K562 (cell line): ENCODE data around the gene PTPN13. TPM values are rescaled to one million over a fixed set of nuclear protein-coding genes. Genes with fewer than 3 reads are reported as not detected.

Experiments
- CEBPZ ChIP-seq: fragments of 150-350 bp; IDR thresholded peaks from 2 replicates; pipeline ENCODE4 v1.6.1; 2014; ENCODE audit warnings: low read depth, mild to moderate bottlenecking, low read length, borderline replicate concordance
- CREB1 ChIP-seq, 2 experiments: sonication (generic) in 1 of 2; formaldehyde crosslinking in 1 of 2; IDR thresholded peaks; 2 replicates each; pipeline versions ENCODE4 v1.6.1 to v1.8.0; 2012 to 2022; ENCODE audit warnings: inconsistent platforms in 1 of 2, mild to moderate bottlenecking in 1 of 2, missing genetic modification reagents in 1 of 2, moderate library complexity in 1 of 2
- HEY1 ChIP-seq: fragments of 250-450 bp; sonication (Bioruptor Pico); IDR thresholded peaks from 2 replicates; pipeline ENCODE4 v1.5.0; 2020; ENCODE audit warnings: mild to moderate bottlenecking, moderate library complexity, borderline replicate concordance
- HMGXB4 ChIP-seq: sonication (generic); formaldehyde crosslinking; IDR thresholded peaks from 2 replicates; pipeline ENCODE4 v1.8.1; 2023; ENCODE audit warnings: mild to moderate bottlenecking, missing genetic modification reagents
- PATZ1 ChIP-seq: fragments of 250-450 bp; sonication (Bioruptor Pico); IDR thresholded peaks from 2 replicates; pipeline ENCODE4 v1.5.0; 2020; ENCODE audit warnings: mild to moderate bottlenecking, borderline replicate concordance
- PTRF ChIP-seq: fragments of 450-650 bp; IDR thresholded peaks from 2 replicates; pipeline ENCODE4 v1.6.1; 2016; ENCODE audit warnings: mild to moderate bottlenecking, missing genetic modification characterization, missing compliant biosample characterization
- WHSC1 ChIP-seq: IDR thresholded peaks from one replicate; pipeline ENCODE4 v1.6.1; 2012; ENCODE audit warnings: low read length, control low read depth, inconsistent platforms
- ZNF77 ChIP-seq: fragments of 250-450 bp; sonication (Bioruptor Pico); IDR thresholded peaks from 2 replicates; pipeline ENCODE4 v1.5.0; 2020
- polyA plus RNA-seq, 8 experiments: library from polyadenylated mRNA; depleted of rRNA in 4 of 8; stranded (reverse) in 5 of 8; unstranded in 3 of 8; fragments of >200 nt; fragmentation: Nextera tagmentation in 2 of 8; fragmentation: Illumina TruSeq in 1 of 8; extraction: Ambion mirVana in 2 of 8; extraction: Trizol in 1 of 8; gene quantifications; 2 replicates each; pipeline versions ENCODE4 v1.2.1 to v1.2.3, GENCODE V29; 2011 to 2014; ENCODE audit warnings: inconsistent platforms in 1 of 8, missing spikeins in 1 of 8
- total RNA-seq, 7 experiments: library from RNA; depleted of rRNA in 6 of 7; stranded (reverse); fragments of >200 nt in 6 of 7; fragmentation: Illumina TruSeq in 2 of 7; extraction: Trizol in 2 of 7; gene quantifications; 2 replicates each; pipeline versions ENCODE4 v1.2.1 to v1.2.3, GENCODE V29; 2011 to 2021; ENCODE audit warnings: low replicate concordance in 1 of 7
- TF ChIP-seq, protein P1 (sequence below): fragments of 250-450 bp; sonication (Bioruptor Pico); IDR thresholded peaks from 2 replicates; pipeline ENCODE4 v1.5.0; 2021

The PTPN13 gene
- total and polyA plus RNA-seq, 9 of the 15 experiments (the other 6 are each of a cell fraction or from before 2014, with no cell fraction given): 0.33 TPM; not detected in 8

DNA sequence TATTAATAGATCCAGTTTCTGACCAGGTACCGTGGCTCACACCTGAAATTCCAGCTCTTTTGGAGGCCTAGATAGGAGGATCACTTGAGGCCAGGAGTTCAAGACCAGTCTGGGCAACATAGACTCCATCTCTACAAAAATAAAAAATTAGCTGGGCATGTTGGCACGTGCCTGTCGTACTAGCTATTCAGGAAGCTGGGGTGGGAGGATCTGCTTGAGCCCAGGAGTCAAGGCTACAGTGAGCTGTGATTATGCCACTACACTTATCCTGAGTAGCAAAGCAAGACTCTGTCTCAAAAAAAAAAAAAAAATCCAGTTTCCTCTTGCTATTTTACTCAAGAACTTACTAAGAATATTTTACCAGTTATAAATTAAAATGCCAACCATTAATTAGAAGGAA lies 163.4 kb downstream of the PTPN13 start (continued):
- no peak for TF ChIP-seq CEBPZ
- TF ChIP-seq CREB1 (IDR thresholded peaks at IDR 0.05): no peak
- no peak for TF ChIP-seq CREB1 (CRISPR knock-in tag; IDR thresholded peaks at IDR 0.05)
- no peak for TF ChIP-seq ZNF77 (CRISPR knock-in tag)
- no peak for TF ChIP-seq HEY1 (CRISPR knock-in tag)
- TF ChIP-seq PATZ1 (CRISPR knock-in tag): no peak
- TF ChIP-seq, protein P1, sequence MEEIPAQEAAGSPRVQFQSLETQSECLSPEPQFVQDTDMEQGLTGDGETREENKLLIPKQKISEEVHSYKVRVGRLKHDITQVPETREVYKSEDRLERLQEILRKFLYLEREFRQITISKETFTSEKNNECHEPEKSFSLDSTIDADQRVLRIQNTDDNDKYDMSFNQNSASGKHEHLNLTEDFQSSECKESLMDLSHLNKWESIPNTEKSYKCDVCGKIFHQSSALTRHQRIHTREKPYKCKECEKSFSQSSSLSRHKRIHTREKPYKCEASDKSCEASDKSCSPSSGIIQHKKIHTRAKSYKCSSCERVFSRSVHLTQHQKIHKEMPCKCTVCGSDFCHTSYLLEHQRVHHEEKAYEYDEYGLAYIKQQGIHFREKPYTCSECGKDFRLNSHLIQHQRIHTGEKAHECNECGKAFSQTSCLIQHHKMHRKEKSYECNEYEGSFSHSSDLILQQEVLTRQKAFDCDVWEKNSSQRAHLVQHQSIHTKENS: no peak
- TF ChIP-seq PTRF (tag): no peak
- no peak for TF ChIP-seq HMGXB4
- TF ChIP-seq WHSC1: no peak
